ENCODE measurements around the gene LZTS2.

- TF ChIP-seq, protein P1, sequence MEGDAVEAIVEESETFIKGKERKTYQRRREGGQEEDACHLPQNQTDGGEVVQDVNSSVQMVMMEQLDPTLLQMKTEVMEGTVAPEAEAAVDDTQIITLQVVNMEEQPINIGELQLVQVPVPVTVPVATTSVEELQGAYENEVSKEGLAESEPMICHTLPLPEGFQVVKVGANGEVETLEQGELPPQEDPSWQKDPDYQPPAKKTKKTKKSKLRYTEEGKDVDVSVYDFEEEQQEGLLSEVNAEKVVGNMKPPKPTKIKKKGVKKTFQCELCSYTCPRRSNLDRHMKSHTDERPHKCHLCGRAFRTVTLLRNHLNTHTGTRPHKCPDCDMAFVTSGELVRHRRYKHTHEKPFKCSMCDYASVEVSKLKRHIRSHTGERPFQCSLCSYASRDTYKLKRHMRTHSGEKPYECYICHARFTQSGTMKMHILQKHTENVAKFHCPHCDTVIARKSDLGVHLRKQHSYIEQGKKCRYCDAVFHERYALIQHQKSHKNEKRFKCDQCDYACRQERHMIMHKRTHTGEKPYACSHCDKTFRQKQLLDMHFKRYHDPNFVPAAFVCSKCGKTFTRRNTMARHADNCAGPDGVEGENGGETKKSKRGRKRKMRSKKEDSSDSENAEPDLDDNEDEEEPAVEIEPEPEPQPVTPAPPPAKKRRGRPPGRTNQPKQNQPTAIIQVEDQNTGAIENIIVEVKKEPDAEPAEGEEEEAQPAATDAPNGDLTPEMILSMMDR (IDR thresholded peaks at IDR 0.05), result no peak
- TF ChIP-seq POLR2A (IDR thresholded peaks at IDR 0.05), result no peak
These were observed 30.1 kb downstream of the LZTS2 start for GRCh38 chr10:101029520-101030295.
